ENCODE measurements around the gene CMC2. TPM values are rescaled to one million over a fixed set of nuclear protein-coding genes. Genes with fewer than 3 reads are reported as not detected.

CMC2 gene
- total and polyA plus RNA-seq, 2 of the 8 experiments (the other 6 are each of a cell fraction or from before 2014, with no cell fraction given), result 66.6 to 116 TPM

GRCh38 chr16:80972611-80973010, 34.1 kb downstream of the CMC2 start (continued):
- TF ChIP-seq USF2 (IDR thresholded peaks at IDR 0.05; ENCODE audit: low read length) (no peak), CBX5 (IDR thresholded peaks at IDR 0.05; ENCODE audit: low read depth, low read length) (no peak), ATF2 (IDR thresholded peaks at IDR 0.05; ENCODE audit: low read length) (no peak), ATF3 (IDR thresholded peaks at IDR 0.05; ENCODE audit: insufficient read depth, low read depth, low read length) (no peak), CTBP2 (IDR thresholded peaks at IDR 0.05; ENCODE audit: borderline replicate concordance, insufficient read depth, insufficient read length, low read length) (no peak), NRF1 (IDR thresholded peaks at IDR 0.05; ENCODE audit: low read depth, low read length) (no peak)
